Caco-2 (cell line): ENCODE measurements around the gene HLA-DMB. TPM values are rescaled to one million over a fixed set of nuclear protein-coding genes. Genes with fewer than 3 reads are reported as not detected.

Experiments used
- BruUV-seq: library from RNA; stranded (reverse); fragments of 400-500 nt; replicated peaks from 2 replicates; lab custom pipeline; 2021; lab: Mats Ljungman, UMichigan
- CTCF ChIA-PET: fragments of 300-600 bp; sonication (Branson Sonifier 250); formaldehyde crosslinking; loops from one replicate; lab custom pipeline; 2022; ENCODE audit warnings: antibody characterized with exemption; lab: Charles Lee
- POLR2A ChIA-PET: fragments of 300-600 bp; sonication (Branson Sonifier 250); formaldehyde crosslinking; loops from one replicate; lab custom pipeline; 2022; ENCODE audit warnings: antibody characterized with exemption; lab: Charles Lee
- DNase-seq, 2 experiments: peaks; one replicate each; pipeline versions ENCODE4 v3.0.0 to v3.0.0-alpha.2; 2020 to 2022
- H3K27me3 ChIP-seq: replicated peaks from 2 replicates; pipeline ENCODE4 v1.6.0; 2011; ENCODE audit warnings: low read length; ENCODE audit not compliant: control insufficient read depth, insufficient read depth
- H3K36me3 ChIP-seq: 2 replicates; pipeline ENCODE4 v1.5.1; 2011; ENCODE audit warnings: low read length; ENCODE audit not compliant: control insufficient read depth, insufficient read depth
- H3K4me1 ChIP-seq: fragments of 250-450 bp; sonication (Bioruptor Pico); 2 replicates; pipeline ENCODE4 v1.5.1; 2020; ENCODE audit warnings: mild to moderate bottlenecking
- H3K4me3 ChIP-seq: 2 replicates; pipeline ENCODE4 v1.5.1; 2011; ENCODE audit warnings: low read depth, mild to moderate bottlenecking, control low read depth, low read length
- H3K9me3 ChIP-seq: fragments of 250-450 bp; sonication (Bioruptor Pico); 2 replicates; pipeline ENCODE4 v1.5.1; 2020; ENCODE audit warnings: mild to moderate bottlenecking, moderate library complexity
- H3K27ac Mint-ChIP-seq: one replicate; pipeline ENCODE4 v1.8.0; 2022; ENCODE audit warnings: mixed read lengths; ENCODE audit not compliant: unreplicated experiment
- H3K27me3 Mint-ChIP-seq: one replicate; pipeline ENCODE4 v1.8.0; 2022; ENCODE audit warnings: mixed read lengths; ENCODE audit not compliant: insufficient read depth, unreplicated experiment
- H3K36me3 Mint-ChIP-seq: one replicate; pipeline ENCODE4 v1.8.0; 2022; ENCODE audit warnings: mild to moderate bottlenecking, mixed read lengths; ENCODE audit not compliant: insufficient read depth, unreplicated experiment
- H3K4me1 Mint-ChIP-seq: one replicate; pipeline ENCODE4 v1.8.0; 2022; ENCODE audit warnings: low read depth, mixed read lengths; ENCODE audit not compliant: unreplicated experiment
- H3K4me3 Mint-ChIP-seq: one replicate; pipeline ENCODE4 v1.8.0; 2022; ENCODE audit warnings: mild to moderate bottlenecking, moderate library complexity, mixed read lengths; ENCODE audit not compliant: unreplicated experiment
- H3K9me3 Mint-ChIP-seq: one replicate; pipeline ENCODE4 v1.8.0; 2022; ENCODE audit warnings: mixed read lengths; ENCODE audit not compliant: unreplicated experiment
- CTCF ChIP-seq, 2 experiments: fragments of 200-600 bp in 1 of 2; IDR thresholded peaks; 1 replicate in 1 of 2; 2 replicates in 1 of 2; pipeline versions ENCODE4 v1.5.1 to v1.8.0; 2011 to 2022; ENCODE audit warnings: antibody characterized with exemption in 1 of 2, control low read depth in 1 of 2, inconsistent platforms in 1 of 2, low read depth in 1 of 2, low read length in 1 of 2, mild to moderate bottlenecking in 1 of 2, moderate library complexity in 1 of 2; ENCODE audit not compliant: insufficient read depth in 1 of 2, severe bottlenecking in 1 of 2, unreplicated experiment in 1 of 2
- intact Hi-C: fragments of 100-400 bp; cut with micrococcal nuclease; formaldehyde crosslinking; loops from one replicate; pipeline ENCODE4 v1.10.0; 2022; ENCODE audit not compliant: unreplicated experiment
- total RNA-seq: library from RNA; stranded (reverse); gene quantifications from 2 replicates; pipeline ENCODE4 v1.2.3, GENCODE V29; 2022

The HLA-DMB gene
- total RNA-seq, 1 experiment from 2014 or later = not detected

DNA sequence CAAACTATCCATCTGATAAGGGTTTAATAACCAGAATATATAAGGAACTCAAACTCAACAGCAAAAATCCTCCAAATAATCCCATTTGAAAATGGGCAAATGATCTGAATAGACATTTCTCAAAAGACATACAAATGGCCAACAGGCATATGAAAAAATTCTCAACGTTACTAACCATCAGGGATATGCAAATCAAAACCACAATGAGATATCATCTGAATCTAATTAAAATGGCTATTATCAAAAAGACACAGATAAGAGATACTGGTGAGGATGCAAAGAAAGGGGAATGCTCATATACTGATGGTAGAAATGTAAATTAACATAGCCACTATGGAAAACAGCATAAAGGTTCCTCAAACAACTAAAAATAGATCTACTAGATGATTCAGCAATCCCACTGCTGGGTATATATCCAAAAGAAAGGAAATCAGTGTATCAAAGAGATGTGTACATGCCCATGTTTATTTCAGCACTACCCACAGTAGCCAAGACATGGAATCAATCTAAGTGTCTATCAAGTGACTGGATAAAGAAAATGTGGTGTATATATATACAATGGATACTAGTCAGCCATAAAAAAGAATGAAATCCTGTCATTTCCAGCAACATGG is 21.5 kb upstream of the HLA-DMB start:
- ChIA-PET POLR2A (no interaction called here), CTCF (no interaction called here)
- no peaks in the 10 kb centered on the region for H3K4me1 ChIP-seq
- TF ChIP-seq CTCF (IDR thresholded peaks at IDR 0.05; ENCODE audit: insufficient read depth in 1 of 2, low read depth in 1 of 2, low read length in 1 of 2, severe bottlenecking in 1 of 2, unreplicated experiment in 1 of 2) = no peak
- Mint-ChIP-seq H3K36me3 (peaks cover 6% of the 10 kb centered on the region), H3K9me3 (no peaks in the 10 kb centered on the region), H3K4me1 (peaks cover 19% of the 10 kb centered on the region), H3K4me3 (no peak overlapping the region), H3K27me3 (no peaks in the 10 kb centered on the region), H3K27ac (no peak overlapping the region)
- no peak overlapping the region for H3K4me3 ChIP-seq
- H3K36me3 ChIP-seq = no peaks in the 10 kb centered on the region
- no peak for DNase-seq
- no TSS peak for BruUV-seq
- intact Hi-C loops = loop anchor here (10.0 kb wide), 1 partner anchor 768 kb away; the partner anchor contains the start of genes GPSM3 and PBX2
- no peaks in the 10 kb centered on the region for H3K27me3 ChIP-seq
- no peaks in the 10 kb centered on the region; the same call in 1 of the 2 replicates for H3K9me3 ChIP-seq

DNA sequence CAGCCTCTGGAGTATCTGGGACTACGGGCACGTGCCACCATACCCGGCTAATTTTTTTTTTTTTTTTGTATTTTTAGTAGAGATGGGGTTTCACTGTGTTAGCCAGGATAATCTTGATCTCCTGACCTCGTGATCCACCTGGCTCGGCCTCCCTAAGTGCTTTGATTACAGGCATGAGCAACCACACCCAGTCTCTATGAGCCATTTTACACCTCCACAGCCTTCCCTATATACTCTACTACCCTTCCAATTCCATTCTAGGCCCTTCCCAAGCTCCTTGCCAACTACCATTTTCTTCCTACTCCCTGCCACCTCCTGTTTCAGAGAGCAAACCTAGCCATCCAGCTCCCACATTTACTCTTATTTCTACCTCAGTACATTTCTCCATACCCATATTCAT is 19.7 kb upstream of the HLA-DMB start:
- Mint-ChIP-seq H3K9me3 (no peaks in the 10 kb centered on the region), H3K27me3 (no peaks in the 10 kb centered on the region), H3K4me1 (peaks cover 3% of the 10 kb centered on the region), H3K4me3 (no peak overlapping the region), H3K27ac (no peak overlapping the region), H3K36me3 (peaks cover 3% of the 10 kb centered on the region)
- no peak for TF ChIP-seq CTCF (IDR thresholded peaks at IDR 0.05; ENCODE audit: insufficient read depth in 1 of 2, low read depth in 1 of 2, low read length in 1 of 2, severe bottlenecking in 1 of 2, unreplicated experiment in 1 of 2)
- CTCF ChIA-PET = no interaction called here
- no TSS peak for BruUV-seq
- Histone ChIP-seq H3K9me3 (no peaks in the 10 kb centered on the region; the same call in 1 of the 2 replicates), H3K4me3 (no peak overlapping the region), H3K4me1 (no peaks in the 10 kb centered on the region), H3K36me3 (no peaks in the 10 kb centered on the region), H3K27me3 (no peaks in the 10 kb centered on the region)
- DNase-seq = no peak
- POLR2A ChIA-PET = no interaction called here
- intact Hi-C loops = loop anchor here (10.0 kb wide), 1 partner anchor 766 kb away; the partner anchor contains the start of genes GPSM3 and PBX2

DNA sequence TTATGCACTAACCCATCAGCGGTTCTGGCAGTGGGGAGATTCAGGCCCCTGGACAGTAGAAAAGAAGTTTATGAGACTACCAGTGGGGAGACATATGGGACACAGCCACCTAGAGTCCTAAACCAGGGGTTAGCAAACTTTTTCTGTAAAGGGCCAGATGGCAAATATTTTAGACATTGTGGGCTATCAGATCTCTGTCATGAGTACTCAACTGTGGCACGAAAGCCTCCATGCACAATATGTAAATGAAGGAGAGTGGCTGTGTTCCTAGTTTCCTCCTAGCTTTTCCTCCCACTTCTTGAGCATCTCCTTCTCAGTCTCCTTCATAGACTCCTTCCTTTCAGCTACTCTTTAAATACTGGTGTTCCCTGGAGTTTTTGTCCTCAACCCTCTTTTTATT is 15.3 kb upstream of the HLA-DMB start:
- no peak for TF ChIP-seq CTCF (IDR thresholded peaks at IDR 0.05; ENCODE audit: insufficient read depth in 1 of 2, low read depth in 1 of 2, low read length in 1 of 2, severe bottlenecking in 1 of 2, unreplicated experiment in 1 of 2)
- intact Hi-C loops = no loop called here
- no peak overlapping the region for H3K4me3 Mint-ChIP-seq
- H3K4me3 ChIP-seq = no peak overlapping the region
- POLR2A ChIA-PET = no interaction called here
- CTCF ChIA-PET = interaction anchor here (1.6 kb wide), 1 partner anchor 29 kb away, joined by 8 read pairs; no protein-coding TSS in a partner anchor
- no peak overlapping the region for H3K27ac Mint-ChIP-seq
- DNase-seq = no peak
- no peaks in the 10 kb centered on the region; the same call in 1 of the 2 replicates for H3K9me3 ChIP-seq
- H3K9me3 Mint-ChIP-seq = no peaks in the 10 kb centered on the region
- H3K27me3 Mint-ChIP-seq = no peaks in the 10 kb centered on the region
- H3K27me3 ChIP-seq = no peaks in the 10 kb centered on the region
- peaks cover 9% of the 10 kb centered on the region for H3K36me3 Mint-ChIP-seq
- no peaks in the 10 kb centered on the region for H3K36me3 ChIP-seq
- H3K4me1 ChIP-seq = no peaks in the 10 kb centered on the region
- H3K4me1 Mint-ChIP-seq = peaks cover 7% of the 10 kb centered on the region
- no TSS peak for BruUV-seq
